Daoy (cell line): ENCODE measurements around the gene C15orf62. TPM values are rescaled to one million over a fixed set of nuclear protein-coding genes. Genes with fewer than 3 reads are reported as not detected.

Source experiments
- DNase-seq: peaks from one replicate; pipeline ENCODE4 v3.0.0-alpha.2; 2015; ENCODE audit warnings: low read depth
- total RNA-seq: library from RNA; depleted of rRNA; stranded (reverse); fragments of >200 nt; shearing (Covaris generic); gene quantifications from 2 replicates; pipeline ENCODE4 v1.2.3, GENCODE V29; 2014; rRNA removed

C15orf62 gene
- total RNA-seq, 1 experiment from 2014 or later: 0.40 TPM

DNA sequence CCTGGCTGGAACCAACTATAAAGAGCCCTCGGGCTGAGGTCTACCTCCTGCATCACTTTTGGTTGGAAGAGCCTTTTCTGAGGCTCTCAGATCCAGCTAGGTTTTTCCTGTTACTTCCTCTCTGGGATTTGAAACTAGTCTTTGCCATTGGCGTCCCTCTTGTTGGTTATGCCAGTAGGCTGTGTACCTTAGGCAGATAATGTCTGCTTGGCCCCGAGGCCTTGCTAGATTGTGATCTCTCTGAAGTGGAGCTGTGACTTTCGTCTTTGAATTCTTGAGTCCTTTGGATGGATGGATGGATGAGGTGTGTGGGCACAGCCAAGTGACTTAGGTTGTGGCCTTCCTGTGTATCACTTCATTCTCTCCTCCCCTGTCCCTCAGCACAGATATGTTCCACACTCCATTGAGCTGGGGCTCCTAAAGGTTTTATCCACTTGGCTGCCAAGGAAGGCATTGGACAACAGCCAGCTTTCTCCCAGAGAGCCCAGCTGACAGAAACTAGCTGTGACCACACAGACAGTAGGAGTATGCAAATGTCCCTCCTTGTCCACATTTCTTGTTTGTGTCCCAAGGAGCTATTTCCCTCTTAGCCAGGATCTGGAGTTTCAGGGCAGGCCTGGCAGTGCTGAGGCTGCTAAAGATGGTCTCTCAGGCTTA is 45.4 kb downstream of the C15orf62 start:
- no peak for DNase-seq

DNA sequence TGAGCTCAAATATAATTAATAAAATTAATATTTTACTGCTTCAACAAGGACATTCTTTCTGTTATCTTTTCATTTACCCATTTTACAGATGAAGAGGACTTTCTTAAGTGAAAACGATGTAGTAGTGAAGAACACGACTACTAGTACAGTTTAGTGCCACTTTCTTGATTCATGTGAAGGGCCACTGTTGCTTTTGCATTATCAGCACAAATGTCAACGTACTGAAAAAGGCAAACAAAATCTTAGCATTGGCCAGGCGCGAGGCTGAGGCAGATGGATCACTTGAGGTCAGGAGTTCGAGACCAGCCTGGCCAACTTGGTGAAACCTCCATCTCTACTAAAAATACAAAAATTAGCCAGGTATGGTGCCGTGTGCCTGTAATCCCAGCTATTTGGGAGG is 49.3 kb downstream of the C15orf62 start:
- no peak for DNase-seq

DNA sequence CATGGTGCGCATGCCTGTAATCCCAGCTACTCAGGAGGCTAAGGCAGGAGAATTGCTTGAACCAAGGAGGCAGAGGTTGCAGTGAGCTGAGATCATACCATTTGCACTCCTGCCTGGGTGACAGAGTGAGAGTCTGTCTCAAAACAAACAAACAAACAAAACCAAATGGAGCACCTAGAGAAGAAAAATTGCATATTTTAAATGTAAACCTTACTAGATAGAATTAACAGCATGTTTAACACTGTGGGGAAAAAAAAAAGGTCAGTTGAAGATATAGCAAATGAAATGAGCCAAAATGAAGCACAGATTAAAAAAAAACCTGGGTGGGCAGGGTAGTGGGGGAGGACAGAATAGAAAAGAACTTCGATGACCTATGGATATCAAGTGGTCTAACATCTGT is 51.4 kb downstream of the C15orf62 start:
- no peak for DNase-seq

Other genes starting within 250 kb of the C15orf62 start
- 14.3 and 25.8 TPM in 2 replicates for gene CCDC32, start 204.9 kb upstream of the C15orf62 start, total RNA-seq
- 12.7 and 13.8 TPM in 2 replicates for gene RPUSD2, start 200.7 kb upstream of the C15orf62 start, total RNA-seq
- gene KNL1, start 175.7 kb upstream of the C15orf62 start, total RNA-seq: 43.4 and 44.6 TPM in 2 replicates
- 17.9 and 18.7 TPM in 2 replicates for gene RAD51, start 74.8 kb upstream of the C15orf62 start, total RNA-seq
- gene RMDN3, start 14.7 kb upstream of the C15orf62 start, total RNA-seq: 17.1 and 20.6 TPM in 2 replicates
- 9.9 and 30.6 TPM in 2 replicates for gene GCHFR, start 5.9 kb upstream of the C15orf62 start, total RNA-seq
- 25.2 and 25.4 TPM in 2 replicates for gene ZFYVE19, start 37.1 kb downstream of the C15orf62 start, total RNA-seq
- 30.2 and 34.9 TPM in 2 replicates for gene DNAJC17, start 37.5 kb downstream of the C15orf62 start, total RNA-seq
- not detected in 2 replicates for gene PPP1R14D, start 58.7 kb downstream of the C15orf62 start, total RNA-seq
- gene SPINT1, start 74.1 kb downstream of the C15orf62 start, total RNA-seq: 2.6 and 3.8 TPM in 2 replicates
- 0.15 and 0.23 TPM in 2 replicates for gene RHOV, start 104.3 kb downstream of the C15orf62 start, total RNA-seq
- gene VPS18, start 124.5 kb downstream of the C15orf62 start, total RNA-seq: 23.3 and 27.9 TPM in 2 replicates
- gene DLL4, start 159.4 kb downstream of the C15orf62 start, total RNA-seq: not detected in 2 replicates
- 4.4 and 4.9 TPM in 2 replicates for gene CHAC1, start 183.5 kb downstream of the C15orf62 start, total RNA-seq